Stomach (tissue), 9 donors: ENCODE measurements around the gene LEPR. TPM values are rescaled to one million over a fixed set of nuclear protein-coding genes. Genes with fewer than 3 reads are reported as not detected.
"Not testable (repeated sequence)": the region's sequence is repeated elsewhere in the genome, so short reads cannot be mapped to it uniquely, and the experiment has no call there.

ENCODE experiments used
- DNase-seq, 2 donors: peaks; one replicate each; pipeline versions ENCODE4 v3.0.0 to v3.0.0-alpha.2; 2013 to 2019
- H3K27ac ChIP-seq, 5 donors: fragments of 200-600 bp in 4 of 5; sonication (generic) in 4 of 5; one replicate each; pipeline ENCODE4 v1.5.1; 2013 to 2019; ENCODE audit warnings: mild to moderate bottlenecking in 1 of 5, moderate library complexity in 1 of 5
- H3K27me3 ChIP-seq, 3 donors: fragments of 200-600 bp; sonication (generic); one replicate each; pipeline ENCODE4 v1.5.1; 2017 to 2019; ENCODE audit warnings: mixed run types in 1 of 3
- H3K36me3 ChIP-seq, 4 donors: fragments of 200-600 bp; sonication (generic); 1 replicate in 3 of 4; 2 replicates in 1 of 4; pipeline ENCODE4 v1.5.1; 2016 to 2019
- H3K4me1 ChIP-seq, 4 donors: fragments of 200-600 bp; sonication (generic); one replicate each; pipeline ENCODE4 v1.5.1; 2016 to 2019
- H3K4me3 ChIP-seq, 4 donors: fragments of 200-600 bp; sonication (generic) in 3 of 4; one replicate each; pipeline ENCODE4 v1.5.1; 2016 to 2019; ENCODE audit warnings: mild to moderate bottlenecking in 1 of 4
- H3K9me3 ChIP-seq, 4 donors: fragments of 200-600 bp; sonication (generic); one replicate each; pipeline ENCODE4 v1.5.1; 2016 to 2019
- EP300 ChIP-seq: sonication (generic); formaldehyde crosslinking; IDR thresholded peaks from one replicate; pipeline ENCODE4 v1.6.1; 2017; ENCODE audit warnings: antibody characterized with exemption
- POLR2A ChIP-seq, 4 donors: fragments of 450-650 bp; IDR thresholded peaks; one replicate each; pipeline ENCODE4 v1.6.1; 2016; ENCODE audit warnings: antibody characterized with exemption in 4 of 4, control low read depth in 2 of 4, mild to moderate bottlenecking in 1 of 4, moderate library complexity in 1 of 4
- POLR2AphosphoS5 ChIP-seq, 3 donors: sonication (generic); formaldehyde crosslinking; IDR thresholded peaks; one replicate each; pipeline ENCODE4 v1.6.1; 2016; ENCODE audit warnings: antibody characterized with exemption in 3 of 3
- WGBS, 5 donors: extraction: QIAGEN DNeasy Blood & Tissue Kit in 3 of 5; methylation state at CpG; one replicate each; pipeline versions ENCODE4 v1.1.5 to v1.1.7; 2013 to 2018; 5-methylcytosine and 5-hydroxymethylcytosine counted together
- intact Hi-C: fragments of 100-400 bp; cut with DNase I; formaldehyde crosslinking; loops from one replicate; pipeline ENCODE4 v1.15.1; 2023; ENCODE audit warnings: low total_unique reads
- polyA plus RNA-seq, 3 donors: library from polyadenylated mRNA; stranded (reverse); fragments of 200-250 nt; gene quantifications; one replicate each; pipeline ENCODE4 v1.2.3, GENCODE V29; 2013
- total RNA-seq, 5 donors: library from RNA; depleted of rRNA; stranded (reverse); fragments of >200 nt; gene quantifications; one replicate each; pipeline versions ENCODE4 v1.1.0 to v1.2.3, GENCODE V29; 2014 to 2016
- TF ChIP-seq, protein P1 (sequence below), 7 experiments: fragments of 450-650 bp in 4 of 7; fragments of 200-600 bp in 3 of 7; sonication (generic) in 3 of 7; IDR thresholded peaks; one replicate each; pipeline ENCODE4 v1.5.1; 2016 to 2019; ENCODE audit warnings: antibody characterized with exemption in 7 of 7, control low read depth in 2 of 7, mild to moderate bottlenecking in 1 of 7
- donor health status: healthy with polysubstance abuse.
- donor health status: Bipolar disorder and iron deficiency.
- donor health status: healthy.

Gene LEPR
- total and polyA plus RNA-seq, 8 donors: 0.58 to 33.0 (median 14.1) TPM

DNA sequence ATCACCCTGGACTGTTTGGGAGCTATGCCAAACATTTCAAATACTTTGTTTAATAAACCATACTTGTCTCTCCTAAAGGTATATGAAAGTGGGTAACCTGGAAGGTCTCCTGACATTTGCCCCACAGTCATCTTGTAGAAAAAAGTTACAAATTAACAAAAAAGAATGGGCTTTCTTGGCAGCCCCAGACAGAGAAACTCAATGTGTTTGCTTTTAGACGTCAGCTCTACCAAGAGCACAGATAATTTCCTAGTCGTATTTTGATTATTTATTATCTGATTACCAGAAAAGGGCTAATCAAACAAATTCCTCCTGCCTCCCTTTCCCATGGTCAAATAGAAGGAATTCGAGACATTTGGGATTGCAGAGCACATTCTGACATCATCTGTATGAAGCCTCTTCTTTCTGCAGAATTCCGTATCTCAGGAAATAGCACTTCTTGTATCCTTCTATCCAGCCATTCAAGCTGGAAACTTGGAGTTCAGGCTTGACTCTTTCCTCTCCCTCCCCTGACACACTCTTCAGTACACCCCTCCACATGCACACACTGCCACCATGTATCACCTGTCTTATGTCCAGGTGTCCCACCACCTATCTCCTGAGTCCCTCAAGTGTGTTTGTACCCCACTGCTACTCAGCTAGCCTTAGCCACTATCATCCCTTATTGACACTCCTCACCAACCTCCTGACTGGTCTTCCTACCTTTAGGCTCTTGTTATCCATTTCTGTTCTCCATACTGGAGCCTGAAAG is 42.8 kb upstream of the LEPR start:
- H3K4me1 ChIP-seq: no peaks in the 10 kb centered on the region
- H3K9me3 ChIP-seq: no peaks in the 10 kb centered on the region
- intact Hi-C loops: no loop called here
- H3K4me3 ChIP-seq: no peak overlapping the region
- H3K27ac ChIP-seq: no peak overlapping the region
- WGBS, 5 donors: 44 to 62% (median 52%) methylated on average over 4 of the region's 4 CpGs
- DNase-seq: no peak
- H3K27me3 ChIP-seq: no peaks in the 10 kb centered on the region
- no peaks in the 10 kb centered on the region for H3K36me3 ChIP-seq
- TF ChIP-seq EP300 (no peak), POLR2AphosphoS5 (IDR thresholded peaks at IDR 0.05) (no peak), POLR2A (IDR thresholded peaks at IDR 0.05) (no peak)
- TF ChIP-seq, protein P1, sequence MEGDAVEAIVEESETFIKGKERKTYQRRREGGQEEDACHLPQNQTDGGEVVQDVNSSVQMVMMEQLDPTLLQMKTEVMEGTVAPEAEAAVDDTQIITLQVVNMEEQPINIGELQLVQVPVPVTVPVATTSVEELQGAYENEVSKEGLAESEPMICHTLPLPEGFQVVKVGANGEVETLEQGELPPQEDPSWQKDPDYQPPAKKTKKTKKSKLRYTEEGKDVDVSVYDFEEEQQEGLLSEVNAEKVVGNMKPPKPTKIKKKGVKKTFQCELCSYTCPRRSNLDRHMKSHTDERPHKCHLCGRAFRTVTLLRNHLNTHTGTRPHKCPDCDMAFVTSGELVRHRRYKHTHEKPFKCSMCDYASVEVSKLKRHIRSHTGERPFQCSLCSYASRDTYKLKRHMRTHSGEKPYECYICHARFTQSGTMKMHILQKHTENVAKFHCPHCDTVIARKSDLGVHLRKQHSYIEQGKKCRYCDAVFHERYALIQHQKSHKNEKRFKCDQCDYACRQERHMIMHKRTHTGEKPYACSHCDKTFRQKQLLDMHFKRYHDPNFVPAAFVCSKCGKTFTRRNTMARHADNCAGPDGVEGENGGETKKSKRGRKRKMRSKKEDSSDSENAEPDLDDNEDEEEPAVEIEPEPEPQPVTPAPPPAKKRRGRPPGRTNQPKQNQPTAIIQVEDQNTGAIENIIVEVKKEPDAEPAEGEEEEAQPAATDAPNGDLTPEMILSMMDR (IDR thresholded peaks at IDR 0.05): no peak

DNA sequence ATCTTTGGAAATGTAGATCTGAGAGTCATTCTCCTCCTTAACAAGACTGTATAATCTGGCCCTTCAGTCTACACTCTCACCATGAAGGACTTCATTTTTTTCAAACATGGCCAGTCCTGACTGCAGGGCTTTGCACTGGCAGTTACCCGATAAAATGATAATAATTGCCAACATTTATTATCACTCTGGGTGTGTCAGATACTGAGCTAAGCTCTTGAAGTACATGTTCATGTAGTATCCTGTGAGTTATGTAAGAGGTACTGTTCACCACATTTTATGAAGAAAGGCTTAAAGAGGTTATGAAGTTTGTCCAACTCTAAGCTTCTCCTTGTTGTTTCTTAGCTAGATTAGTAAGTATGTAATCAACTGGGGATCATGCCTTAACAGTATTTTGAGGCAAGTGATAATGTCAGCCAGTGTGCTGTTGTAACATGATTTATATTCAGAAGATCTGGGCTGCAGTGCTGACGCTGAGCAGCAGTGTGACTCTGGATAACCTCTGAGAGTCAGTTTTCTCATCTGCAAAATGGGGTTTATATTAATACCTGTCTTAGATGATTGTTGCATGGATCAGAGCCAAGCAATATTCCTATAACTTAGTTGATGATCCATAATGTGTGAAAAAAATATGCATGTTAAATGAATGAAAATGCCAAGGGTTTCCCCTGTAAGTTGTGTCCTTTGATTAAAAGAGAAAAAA is 42.1 kb upstream of the LEPR start:
- WGBS, 5 donors: 36 to 61% (median 54%) methylated on average over 2 of the region's 2 CpGs

DNA sequence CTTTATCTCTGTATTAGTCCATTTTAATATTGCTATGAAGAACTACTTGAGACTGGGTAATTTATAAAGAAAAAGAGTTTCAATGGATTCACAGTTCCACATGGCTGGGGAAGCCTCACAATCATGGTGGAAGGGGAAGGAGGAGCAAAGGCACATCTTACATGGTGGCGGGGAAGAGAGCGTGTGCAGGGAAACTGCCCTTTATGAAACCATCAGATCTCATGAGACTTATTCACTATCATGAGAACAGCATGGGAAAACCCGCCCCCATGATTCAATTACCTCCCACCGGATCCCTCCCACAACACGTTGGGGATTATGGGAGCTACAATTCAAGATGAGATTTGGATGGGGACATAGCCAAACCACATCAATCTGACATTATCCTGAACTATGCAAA is 36.0 kb upstream of the LEPR start:
- intact Hi-C loops, H3K27me3 ChIP-seq, DNase-seq, H3K27ac ChIP-seq, H3K4me1 ChIP-seq, H3K9me3 ChIP-seq, H3K4me3 ChIP-seq: not testable (repeated sequence)
- peaks cover 0 to 13% (median 8%) of the 10 kb centered on the region in 4 donors for H3K36me3 ChIP-seq
- 90 to 98% (median 94%) methylated on average over 5 of the region's 5 CpGs for WGBS, 5 donors

More for the DNA sequence above, 42.1 kb upstream of the LEPR start:
- intact Hi-C loops: no loop called here
- H3K27ac ChIP-seq: no peak overlapping the region
- TF ChIP-seq, protein P1 (IDR thresholded peaks at IDR 0.05): no peak
- TF ChIP-seq POLR2A (IDR thresholded peaks at IDR 0.05) (no peak), EP300 (no peak), POLR2AphosphoS5 (IDR thresholded peaks at IDR 0.05) (no peak)
- H3K36me3 ChIP-seq: no peaks in the 10 kb centered on the region
- DNase-seq: no peak
- H3K4me3 ChIP-seq: no peak overlapping the region
- no peaks in the 10 kb centered on the region for H3K4me1 ChIP-seq
- no peaks in the 10 kb centered on the region for H3K9me3 ChIP-seq
- H3K27me3 ChIP-seq: no peaks in the 10 kb centered on the region

DNA sequence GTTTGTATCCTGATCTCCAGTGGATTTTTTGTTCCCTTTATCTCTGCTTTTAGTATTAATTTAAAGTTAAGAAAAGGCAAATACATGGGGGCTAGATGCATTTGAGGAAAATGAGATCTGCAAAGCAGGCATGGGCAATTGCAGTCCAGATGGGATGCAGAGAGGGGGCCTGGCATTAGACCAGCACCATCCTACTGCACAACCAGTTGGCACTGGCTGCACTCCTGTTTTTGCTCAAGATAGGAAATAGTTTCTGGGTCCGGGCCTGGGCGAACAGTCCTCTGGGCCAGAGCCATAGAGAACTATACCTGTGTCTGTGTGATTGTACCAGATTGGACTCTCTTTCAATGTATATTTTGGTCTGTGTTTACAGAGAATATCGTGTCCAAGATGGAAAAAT is 34.0 kb upstream of the LEPR start:
- no peak for DNase-seq
- WGBS, 5 donors: 87 to 99% (median 93%) methylated on average over 3 of the region's 3 CpGs
- H3K36me3 ChIP-seq: peaks cover 0 to 20% (median 12%) of the 10 kb centered on the region in 4 donors

More for the DNA sequence above, 34.0 kb upstream of the LEPR start:
- H3K27me3 ChIP-seq: no peaks in the 10 kb centered on the region
- intact Hi-C loops: no loop called here
- no peaks in the 10 kb centered on the region for H3K9me3 ChIP-seq
- TF ChIP-seq, protein P1 (IDR thresholded peaks at IDR 0.05): no peak
- no peak for TF ChIP-seq POLR2AphosphoS5 (IDR thresholded peaks at IDR 0.05)
- no peak for TF ChIP-seq EP300
- no peak for TF ChIP-seq POLR2A (IDR thresholded peaks at IDR 0.05)
- H3K27ac ChIP-seq: no peak overlapping the region
- no peak overlapping the region for H3K4me3 ChIP-seq
- no peaks in the 10 kb centered on the region for H3K4me1 ChIP-seq
